Measurements from ENCODE around the gene LINC00305.

Gene LINC00305

GRCh38 chr18:64148988-64149387, at the start of gene LINC00305:
LINC00305 (minus strand) TSS chr18:64149088.
- no peak for FAIRE-seq

DNA sequence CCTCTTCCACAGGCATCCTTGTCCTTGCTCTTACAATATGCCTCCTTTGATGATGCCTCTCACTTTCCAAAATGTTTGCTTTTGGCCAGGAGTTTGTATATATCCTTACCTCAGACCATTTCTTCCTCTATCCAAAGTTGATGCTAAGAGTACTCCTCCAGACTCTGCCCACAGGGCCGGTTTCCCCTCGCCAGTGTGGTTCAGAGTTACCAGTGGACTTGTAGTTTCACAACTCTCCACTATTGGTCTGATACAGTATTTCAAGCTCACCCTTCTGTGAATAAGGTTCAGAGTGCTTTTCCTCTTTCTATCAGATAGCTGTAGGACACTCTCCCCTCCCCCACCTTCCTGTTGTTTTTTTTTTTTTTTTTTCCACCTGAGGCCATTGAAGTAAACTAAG, 42.2 kb upstream of the LINC00305 start:
- no peak for FAIRE-seq

DNA sequence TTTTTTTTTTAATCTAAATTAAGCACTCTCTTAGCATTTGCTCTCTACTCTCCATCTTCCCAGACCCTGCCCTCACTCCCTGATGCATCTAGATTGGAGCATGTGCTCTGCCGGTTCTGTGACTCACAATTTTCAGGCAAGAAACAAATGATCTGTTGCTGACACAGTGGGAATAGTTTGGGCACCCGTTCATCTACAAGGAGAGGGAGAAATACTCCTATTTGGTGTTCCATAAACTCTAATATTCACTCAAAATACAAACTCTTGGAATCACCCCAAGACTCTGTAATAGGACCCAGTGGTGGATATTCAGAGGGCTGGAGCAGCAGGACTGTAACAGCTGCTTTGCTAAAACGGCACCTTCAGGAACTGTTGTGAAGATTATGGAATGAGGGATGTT, 37.1 kb upstream of the LINC00305 start:
- FAIRE-seq: no peak

DNA sequence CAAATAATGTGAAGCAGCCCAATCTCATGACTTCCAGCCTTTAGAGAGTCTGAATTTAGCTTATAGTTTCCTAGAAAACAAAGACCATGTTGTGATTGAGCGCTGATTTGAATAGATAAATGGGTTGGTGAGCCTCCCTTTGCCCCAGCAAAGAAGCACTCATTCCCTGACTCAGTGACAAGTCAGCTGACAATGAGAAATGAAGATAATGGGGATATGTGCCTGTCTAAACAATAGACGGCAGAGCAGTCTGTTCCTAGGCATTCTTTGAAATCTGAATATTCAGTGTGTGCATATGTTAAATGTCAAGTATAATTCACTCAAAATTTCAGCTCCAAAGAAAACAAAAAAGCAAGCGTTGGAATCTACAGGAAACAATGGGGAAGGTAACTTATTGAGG, 34.8 kb upstream of the LINC00305 start:
- no peak for FAIRE-seq

GRCh38 chr18:64180617-64181016, 31.7 kb upstream of the LINC00305 start:
- FAIRE-seq: no peak

GRCh38 chr18:64180171-64180570, 31.3 kb upstream of the LINC00305 start:
- FAIRE-seq: no peak

DNA sequence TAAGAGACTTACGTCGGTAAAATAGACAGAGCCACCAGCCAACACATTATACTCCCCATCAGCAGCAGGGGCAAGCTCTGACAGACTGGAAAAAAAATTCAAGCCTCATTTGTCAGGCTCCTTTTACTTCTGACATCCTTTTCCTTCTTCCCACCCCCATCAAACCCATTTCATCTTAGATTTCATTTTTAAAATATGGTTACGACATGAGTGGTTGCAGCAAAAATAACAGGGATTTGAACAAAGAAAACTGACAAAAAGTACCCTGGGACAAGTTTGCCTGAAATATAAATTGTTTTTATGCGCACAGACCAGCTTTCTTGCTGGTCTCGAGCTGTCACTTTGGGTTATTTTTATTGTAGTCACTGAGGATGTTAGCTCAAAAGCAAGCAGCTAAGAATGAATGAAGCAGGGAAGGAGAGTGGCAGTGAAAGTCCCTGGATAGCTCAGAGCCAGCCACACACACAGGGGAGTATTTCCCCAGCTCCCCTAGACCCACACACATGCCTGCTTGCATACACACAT, 30.7 kb upstream of the LINC00305 start:
- FAIRE-seq: no peak

GRCh38 chr18:64178860-64179259, 30.0 kb upstream of the LINC00305 start:
- peak; percentile 98 for FAIRE-seq

- FAIRE-seq: no peak
Measured at GRCh38 chr18:64175432-64175831, 26.5 kb upstream of the LINC00305 start.

DNA sequence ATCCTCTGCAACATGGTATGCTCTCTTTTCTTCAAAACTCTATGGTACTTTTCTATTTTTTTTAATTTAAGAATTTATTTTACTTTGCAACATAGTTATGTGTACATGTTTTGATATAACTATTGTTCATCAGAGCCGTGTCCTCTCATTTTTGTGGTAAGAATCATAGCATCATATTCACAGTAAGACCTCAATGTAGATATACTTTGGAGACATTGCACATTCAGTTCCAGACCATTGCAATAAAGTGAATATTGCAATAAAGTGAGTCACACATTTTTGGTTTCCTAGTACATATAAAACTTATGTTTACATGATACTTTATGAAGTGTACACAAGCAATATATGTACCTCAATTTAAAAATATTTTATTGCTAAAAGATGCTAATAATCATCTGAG, 22.7 kb upstream of the LINC00305 start:
- no peak for FAIRE-seq

DNA sequence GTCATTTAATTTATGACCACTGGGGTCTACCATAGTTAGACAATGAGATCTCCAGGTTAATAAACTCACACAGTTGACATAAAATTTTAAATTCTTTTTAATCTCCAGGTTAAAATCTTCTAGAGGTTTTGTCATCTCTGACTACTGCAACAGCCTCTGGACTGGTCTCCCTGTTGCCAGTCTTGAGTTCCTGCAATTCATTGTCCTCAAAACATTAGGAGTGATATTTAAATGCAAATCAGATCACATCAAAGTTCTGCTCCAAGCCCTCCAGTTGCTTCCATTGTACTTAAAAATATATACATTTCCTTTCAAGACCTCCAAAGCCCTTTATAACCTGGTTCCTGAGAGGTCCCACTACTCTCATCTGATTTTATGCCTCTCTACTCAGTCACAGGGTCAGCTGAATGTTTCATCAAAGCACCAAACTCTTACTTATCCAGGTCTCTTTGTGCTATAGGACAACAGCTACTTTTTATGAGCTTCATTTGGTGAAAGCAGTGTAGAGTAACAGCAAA, 18.6 kb upstream of the LINC00305 start:
- FAIRE-seq: no peak

- FAIRE-seq: no peak
Measured at GRCh38 chr18:64165906-64166305, 17.0 kb upstream of the LINC00305 start.

GRCh38 chr18:64164883-64165282, 16.0 kb upstream of the LINC00305 start:
- FAIRE-seq: no peak

DNA sequence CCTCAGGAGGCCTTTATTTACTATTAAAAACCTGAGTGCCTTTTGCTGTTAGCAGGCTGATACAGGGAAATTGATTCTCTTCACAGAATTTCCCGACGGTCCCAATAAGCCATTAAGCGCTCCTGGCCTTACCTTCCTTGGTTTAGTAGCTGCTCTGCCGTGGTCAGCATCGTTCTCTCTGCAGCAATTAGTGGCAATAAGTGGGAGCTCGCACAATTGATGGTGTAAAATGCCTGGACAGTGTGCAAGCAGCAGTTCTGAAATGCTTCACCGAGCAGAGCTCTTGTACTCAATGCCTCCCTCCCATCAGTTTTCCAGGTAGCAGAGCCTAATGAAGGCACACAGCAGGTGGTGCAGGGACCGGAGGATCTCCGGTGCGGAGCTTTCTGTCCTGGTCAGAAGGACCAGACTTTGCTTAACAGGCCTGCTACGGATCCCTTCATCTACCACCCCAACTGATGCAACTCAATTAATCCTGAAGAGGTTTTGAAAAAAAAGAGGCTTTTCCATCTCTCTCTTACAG, 1.1 kb upstream of the LINC00305 start:
- FAIRE-seq: no peak

DNA sequence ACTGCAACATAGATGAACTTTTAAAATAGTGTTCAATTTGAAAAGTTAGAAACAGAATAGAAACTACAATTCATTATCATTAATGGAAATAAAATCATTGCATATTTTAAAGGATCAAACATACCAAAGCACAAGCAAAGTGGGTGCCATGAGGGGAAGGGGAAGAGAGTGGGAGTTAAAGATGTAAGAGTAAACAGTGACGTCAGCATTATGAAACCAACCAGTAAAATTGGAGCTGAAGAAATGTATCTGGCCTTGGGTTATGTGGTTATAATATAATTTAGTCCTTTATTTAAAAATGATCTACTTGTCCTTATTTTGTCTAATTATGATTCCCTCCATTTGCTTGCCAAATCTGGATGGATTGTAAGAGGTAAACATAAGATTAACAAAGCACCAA, 6.0 kb downstream of the LINC00305 start:
- FAIRE-seq: no peak

DNA sequence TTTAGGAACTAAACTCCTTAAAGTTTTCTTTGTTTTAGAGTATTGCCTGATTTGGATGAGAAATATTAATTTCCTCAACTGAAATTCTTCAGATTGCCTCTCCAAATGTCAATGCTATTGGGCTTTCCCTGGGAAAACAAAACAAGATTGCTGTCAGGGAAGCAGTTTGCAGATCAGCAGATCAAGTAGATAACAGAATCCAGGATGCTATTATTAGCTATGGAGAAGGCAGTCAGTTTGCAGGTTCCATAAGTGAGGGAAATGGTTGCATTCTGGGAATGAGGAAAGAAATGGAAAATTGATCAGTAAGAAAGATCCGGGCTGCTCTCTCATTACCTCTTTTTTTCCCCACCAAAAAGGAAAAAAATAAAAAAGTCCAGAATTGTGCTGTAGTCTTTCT, 11.0 kb downstream of the LINC00305 start:
- no peak for FAIRE-seq

GRCh38 chr18:64134044-64134747, 14.7 kb downstream of the LINC00305 start:
- no peak for FAIRE-seq

GRCh38 chr18:64132871-64133270, 16.0 kb downstream of the LINC00305 start:
- FAIRE-seq: no peak

DNA sequence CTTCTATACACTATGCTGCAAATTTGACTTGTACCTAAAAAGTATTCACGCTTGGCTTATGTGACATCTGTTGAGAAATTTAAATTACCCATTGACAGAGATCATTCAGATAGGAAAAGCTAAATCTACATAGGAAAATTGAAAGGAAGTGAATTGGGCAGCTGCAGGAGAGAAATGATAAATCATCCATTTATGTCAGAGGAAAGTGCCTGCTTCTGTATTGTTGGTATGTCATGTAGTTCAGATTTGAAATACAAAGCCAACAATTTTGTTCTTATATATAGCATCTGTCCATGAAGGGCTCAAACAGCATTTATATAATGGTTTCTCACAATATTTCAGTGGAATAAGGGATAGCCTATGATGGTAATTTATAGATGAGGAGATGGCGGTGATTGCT, 17.6 kb downstream of the LINC00305 start:
- no peak for FAIRE-seq

GRCh38 chr18:64127172-64127571, 21.7 kb downstream of the LINC00305 start:
- no peak for FAIRE-seq

DNA sequence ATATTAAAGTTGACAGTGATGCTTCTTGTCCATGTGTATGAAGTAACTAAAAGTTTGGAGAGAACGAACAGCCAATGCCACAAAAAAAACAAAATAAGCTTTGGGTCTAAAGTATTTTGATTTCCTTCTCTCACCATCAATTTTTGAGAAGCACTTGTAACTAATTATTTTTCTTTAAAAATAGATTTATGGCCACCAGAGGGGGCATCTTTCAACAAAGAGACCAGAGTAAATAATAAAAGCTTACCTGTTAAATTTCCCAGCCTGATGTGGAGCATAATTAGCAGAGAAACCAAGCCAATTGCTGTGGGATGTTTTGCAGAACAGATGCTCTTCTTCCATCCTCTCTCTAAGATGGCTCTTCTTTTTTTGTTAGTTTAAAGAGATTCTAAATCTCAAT, 29.0 kb downstream of the LINC00305 start:
- no peak for FAIRE-seq

- FAIRE-seq: no peak
Measured at GRCh38 chr18:64118406-64118805, 30.5 kb downstream of the LINC00305 start.

DNA sequence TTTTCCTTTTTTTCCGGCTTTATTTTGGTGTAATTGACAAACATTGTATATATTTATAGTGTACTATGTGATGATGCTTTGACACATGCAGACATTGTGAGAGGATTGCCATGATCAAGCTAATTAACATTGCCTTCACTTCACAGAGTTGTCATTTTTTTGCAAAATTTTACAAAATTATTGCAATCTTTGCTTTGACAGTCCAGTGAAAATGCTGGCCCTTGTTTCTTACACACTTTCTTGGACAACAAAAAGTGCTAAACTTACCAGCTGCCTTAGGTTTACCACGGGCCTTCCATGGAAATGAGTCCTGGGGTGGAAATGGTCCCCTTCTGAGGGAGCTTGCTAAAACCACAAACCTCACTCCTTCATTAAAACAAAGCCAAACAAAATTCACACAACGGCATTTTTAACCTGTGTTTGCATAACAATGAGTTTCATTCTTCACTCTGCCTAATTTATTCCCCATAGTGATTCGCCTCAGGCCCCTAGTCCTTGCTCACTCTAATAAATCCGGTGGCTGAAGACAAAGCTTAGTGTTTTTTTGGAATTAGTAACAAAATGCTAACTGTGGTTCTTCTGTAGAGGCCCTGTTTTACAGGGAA, 32.2 kb downstream of the LINC00305 start:
- no peak for FAIRE-seq

DNA sequence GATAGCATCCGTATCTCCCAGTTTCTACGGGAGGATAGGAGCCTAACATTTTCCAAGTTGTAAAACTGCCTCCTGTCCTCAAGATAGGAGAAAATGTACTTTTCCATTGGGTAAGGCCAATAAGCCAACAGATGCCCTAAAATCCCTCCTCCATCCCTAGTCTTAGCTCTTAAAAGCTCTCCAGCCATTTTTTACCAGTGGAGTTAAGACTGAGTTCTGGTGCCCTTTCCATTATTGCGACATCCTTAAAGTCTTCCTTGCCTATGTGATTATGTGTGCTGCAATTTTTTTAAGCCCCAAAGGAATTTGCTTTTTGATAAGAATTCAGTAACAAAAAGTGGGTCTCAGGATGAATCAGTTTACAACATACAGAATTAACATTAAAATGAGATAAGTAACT, 33.0 kb downstream of the LINC00305 start:
- FAIRE-seq: no peak
